DMS 273 (cell line): ENCODE results near the gene ARVCF.

ENCODE experiments used
- DNase-seq: peaks from one replicate; lab custom pipeline; 2025; ENCODE audit not compliant: unreplicated experiment; lab: John Stamatoyannopoulos, UW

The ARVCF gene

DNA sequence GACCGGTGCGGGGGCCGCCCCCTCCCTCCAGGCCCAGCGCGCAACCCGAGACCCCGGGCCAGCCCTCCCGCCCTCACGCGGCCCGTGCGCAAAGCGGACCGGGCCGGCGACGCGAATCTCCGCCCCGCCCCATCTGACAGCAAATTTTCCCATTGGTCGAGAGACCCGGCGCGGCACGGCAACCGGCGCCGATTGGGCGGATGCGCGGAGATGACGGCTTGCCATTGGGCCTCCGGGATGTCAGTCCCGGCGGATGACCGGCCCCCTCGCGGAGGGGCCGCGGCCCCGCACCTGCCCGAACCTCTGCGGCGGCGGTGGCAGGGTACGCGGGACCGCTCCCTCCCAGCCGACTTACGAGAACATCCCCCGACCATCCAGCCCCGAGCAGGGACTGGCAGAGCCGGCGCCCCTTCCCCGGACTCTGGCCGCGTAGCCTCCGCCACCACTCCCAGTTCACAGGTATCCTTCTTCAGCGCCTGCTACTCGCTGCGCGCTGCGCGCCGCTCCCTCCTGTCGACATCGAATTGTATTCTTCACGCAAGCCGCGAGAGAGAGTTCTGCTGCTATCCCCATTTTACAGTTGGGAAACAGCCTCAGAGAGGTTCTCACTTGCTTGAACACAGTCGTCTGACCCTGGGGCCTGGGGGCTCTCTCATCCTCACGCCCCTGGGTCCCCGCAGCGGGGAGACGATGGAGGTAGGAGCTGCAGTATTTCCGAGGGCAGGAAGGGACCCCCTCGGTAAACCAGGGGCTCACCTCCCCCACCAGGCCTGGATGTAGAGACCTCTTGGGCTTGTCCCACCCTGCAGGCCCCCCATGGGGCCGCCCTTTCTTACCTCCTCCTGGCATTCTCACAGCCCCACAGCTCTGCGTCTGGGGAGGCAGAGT is at the start of gene ARVCF:
TSS of gene ARVCF (minus strand) at position 90 of the 888 bp plus-strand sequence. CDS start 26,029 bp downstream, outside the sequence.
- peak; percentile 94 for DNase-seq

DNA sequence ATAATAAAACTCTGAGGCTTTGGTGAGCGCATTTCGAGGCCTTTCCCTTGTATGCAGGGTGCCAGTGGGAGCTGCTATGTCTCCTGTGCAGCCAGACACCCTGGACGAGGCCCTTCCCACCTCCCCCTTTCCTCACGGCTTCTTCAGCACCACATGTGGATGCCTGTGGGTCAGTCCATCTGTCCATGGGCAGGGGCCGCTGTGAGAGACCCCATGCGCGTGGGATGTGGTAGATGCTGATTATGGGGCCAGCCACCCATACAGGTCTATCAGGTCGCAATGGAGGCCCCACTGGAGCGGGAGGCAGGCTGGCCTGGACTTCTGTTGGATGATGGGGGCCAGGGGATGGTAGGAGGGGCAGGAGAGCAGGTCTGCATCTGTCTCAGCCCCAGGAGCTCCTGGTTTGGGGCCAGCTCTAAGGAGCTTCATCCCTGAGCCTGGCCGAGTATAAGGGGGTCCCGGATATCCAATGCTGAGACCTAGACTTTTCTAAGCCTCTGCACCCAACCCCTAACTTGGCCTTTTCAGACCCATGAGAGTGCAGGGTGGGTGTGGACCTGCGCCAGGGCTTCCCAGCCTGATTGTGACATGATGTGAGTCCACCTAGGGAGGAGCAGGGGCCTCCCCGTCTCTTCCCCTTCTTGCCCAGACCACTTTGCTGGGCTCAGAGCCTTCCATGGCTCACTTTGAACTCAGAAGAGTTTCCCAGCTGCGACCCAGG is 49.4 kb upstream of the ARVCF start:
- DNase-seq: no peak

- no peak for DNase-seq
Measured at GRCh38 chr22:20064545-20065262, 48.1 kb upstream of the ARVCF start.

DNA sequence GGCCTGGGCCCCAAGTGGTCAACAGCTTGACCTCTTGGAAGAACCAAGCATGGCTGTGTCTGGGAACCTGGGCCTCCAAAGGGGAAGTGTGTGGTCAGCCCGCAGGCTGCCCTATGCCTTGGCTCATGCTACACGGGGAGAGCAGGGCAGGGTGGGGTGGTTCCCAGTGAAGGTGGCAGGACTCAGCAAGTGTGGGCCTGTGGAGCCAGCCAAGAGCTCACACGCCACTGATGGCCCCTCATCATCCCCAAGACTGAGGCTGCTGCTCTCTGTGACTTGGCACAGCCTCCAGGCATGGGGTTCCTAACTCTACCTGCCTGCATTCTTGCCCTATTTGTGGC is 47.5 kb upstream of the ARVCF start:
- DNase-seq: no peak

DNA sequence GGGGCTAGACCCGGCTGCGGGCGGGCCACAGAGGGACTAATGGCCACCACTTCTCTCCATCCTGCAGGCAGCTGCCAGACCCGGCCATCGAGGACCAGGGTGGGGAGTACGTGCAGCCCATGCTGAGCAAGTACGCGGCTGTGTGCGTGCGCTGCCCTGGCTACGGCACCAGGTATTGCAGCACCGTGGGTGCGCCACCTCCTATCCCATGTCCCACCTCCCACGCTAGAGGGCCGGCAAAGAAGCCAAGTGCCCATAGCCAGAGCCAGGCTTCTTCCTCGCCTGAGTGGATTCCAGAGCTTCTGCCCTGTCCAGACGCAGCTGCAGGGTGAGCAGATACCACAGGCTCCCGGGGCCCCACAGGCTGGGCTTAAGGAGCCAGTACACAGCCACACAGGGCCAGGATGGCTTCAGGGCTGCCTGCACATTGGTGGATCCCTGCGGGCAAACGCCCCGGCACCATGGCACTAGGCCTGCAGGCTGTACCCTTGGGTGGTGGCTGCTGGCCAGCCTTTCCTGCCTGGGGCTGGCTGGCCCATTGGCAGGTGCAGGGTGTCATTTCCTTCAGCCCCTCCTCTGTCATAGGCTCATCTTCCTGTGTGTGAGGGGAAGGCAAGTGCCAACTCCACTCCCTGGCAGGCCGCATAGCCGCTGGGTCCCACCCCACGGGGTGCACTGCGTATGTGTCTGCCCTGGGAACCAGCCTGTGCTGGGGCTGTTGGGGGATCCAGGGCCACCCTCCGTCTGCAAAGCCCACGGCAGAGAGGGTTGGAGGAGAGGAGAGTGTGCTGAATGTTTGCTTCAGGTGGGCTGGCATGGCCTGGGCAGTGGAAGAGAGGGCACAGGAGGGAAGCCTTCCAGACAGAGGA is 46.9 kb upstream of the ARVCF start:
- DNase-seq: no peak

GRCh38 chr22:20062766-20063083 is 46.1 kb upstream of the ARVCF start:
- no peak for DNase-seq

- no peak for DNase-seq
Measured at GRCh38 chr22:20062043-20062765, 45.6 kb upstream of the ARVCF start.

GRCh38 chr22:20061481-20061861 is 44.8 kb upstream of the ARVCF start:
- no peak for DNase-seq

GRCh38 chr22:20060700-20061480 is 44.3 kb upstream of the ARVCF start:
- DNase-seq: no peak

DNA sequence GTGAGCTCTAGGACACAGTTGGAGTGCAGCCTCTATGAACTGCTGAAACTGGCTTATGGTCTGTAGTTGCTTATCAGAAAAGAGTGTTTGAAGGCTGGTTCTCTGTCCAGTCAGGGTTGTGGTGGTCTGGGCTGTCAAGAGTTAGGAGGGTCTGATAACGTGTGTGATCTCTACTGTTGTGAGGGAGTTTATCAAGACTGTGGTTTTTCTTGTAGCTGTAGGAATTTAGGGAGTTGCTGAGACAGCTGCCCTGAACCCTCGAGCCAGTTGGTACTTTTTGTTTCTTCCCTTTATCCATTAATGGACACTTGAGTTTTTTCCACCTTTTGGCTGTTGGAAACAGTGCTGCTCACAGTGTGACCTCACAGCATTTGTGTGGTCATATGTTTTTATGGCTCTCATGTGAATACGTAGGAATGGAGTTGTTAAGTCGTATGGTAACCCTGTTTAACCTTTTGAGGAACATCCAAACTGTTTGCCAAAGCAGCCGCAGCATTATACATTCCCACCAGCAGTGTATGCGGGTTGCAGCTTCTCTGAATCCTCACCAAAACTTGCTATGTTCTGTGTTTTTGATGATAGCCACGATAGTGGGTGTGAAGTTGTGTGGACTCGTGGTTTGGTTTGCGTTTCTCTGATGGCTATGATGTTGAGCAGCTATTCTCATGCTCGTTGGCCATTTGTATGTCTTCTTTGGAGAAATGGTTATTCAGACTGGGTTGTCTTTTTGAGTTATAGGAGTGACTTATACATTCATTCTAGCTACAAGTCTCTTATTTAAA is 42.6 kb upstream of the ARVCF start:
- no peak for DNase-seq

GRCh38 chr22:20057596-20058268 is 41.1 kb upstream of the ARVCF start:
- DNase-seq: no peak

- DNase-seq: no peak
Measured at GRCh38 chr22:20056696-20057386, 40.2 kb upstream of the ARVCF start.

DNA sequence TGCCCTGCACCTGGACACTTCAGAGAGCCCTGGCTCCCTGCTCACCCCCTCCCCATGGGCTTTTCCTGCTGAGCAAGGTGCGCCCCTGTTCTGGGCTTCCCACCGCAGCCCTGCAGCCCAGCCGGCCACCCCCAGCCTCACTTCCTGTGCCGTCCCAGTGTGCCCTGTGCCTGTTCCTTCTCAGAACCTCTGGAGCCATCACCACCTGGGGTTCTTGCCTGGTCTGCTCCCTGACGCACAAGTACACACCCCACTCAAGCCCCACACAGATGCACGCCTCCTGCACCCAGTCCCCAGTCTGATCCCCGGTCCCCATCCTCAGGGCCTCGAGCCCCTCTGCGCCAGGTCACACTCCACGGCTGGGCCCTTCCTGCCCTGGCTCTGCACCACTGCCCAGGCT is 39.5 kb upstream of the ARVCF start:
- no peak for DNase-seq

- DNase-seq: no peak
Measured at GRCh38 chr22:20055654-20056053, 39.0 kb upstream of the ARVCF start.

DNA sequence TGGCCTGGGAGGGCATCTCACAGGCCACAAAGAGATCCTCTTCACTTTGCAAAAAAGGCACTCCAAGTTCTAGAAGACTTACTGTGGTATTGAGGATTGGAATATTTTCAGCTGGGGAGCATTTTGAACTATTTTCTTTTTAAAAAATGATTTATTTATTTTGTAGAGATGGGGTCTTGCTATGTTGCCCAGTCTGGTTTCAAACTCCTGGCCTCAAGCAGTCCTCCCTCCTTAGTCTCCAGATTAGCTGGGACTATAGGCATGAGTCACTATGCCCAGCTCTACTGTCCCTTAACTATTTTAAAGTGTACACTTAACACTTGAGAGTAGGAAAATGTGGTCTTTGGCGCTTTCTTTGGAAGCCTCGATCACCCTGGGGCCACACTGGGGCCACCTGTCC is 38.5 kb upstream of the ARVCF start:
- DNase-seq: no peak

DNA sequence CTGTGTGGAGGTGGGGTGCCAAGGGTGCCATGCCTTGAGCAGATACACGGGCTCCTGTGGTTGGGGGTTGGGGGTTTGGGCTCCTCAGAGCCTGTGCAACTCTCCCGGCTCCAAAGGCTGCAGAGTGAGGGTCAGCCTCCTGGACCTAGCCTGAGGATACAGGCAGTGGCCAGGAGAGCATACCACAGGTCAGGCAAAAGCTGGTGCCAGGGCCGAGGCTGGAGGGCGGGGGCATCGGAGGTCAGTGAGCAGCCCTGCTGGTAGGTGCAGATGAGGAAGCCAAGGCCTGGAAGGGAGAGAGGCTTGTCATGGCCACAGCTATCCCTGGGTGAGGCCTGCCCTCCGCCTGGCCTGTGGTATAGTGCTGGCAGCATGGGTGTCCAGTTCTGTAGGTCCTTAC is 37.9 kb upstream of the ARVCF start:
- DNase-seq: no peak

DNA sequence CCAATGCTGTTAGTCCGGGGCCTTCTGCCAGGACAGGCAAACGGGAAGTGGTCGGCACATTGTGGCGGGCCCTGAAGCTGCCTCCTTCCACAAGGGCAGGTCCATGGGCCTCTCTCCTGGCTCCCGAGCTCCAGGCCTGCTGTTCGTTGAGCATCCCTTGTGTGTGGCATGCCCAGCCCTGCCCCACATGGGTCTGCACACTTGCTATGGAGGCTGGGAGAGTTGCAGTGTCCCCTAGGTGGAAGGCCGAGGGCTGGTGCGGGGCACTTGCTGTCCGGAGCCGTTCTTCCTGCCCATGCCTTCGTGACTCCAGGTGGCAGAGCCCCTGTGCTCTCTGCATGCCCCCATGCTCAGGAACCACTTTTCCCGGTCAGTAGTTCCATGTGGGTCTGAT is 37.4 kb upstream of the ARVCF start:
- no peak for DNase-seq
